Immature natural killer cell (primary cell): ENCODE data around the gene AR. TPM values are rescaled to one million over a fixed set of nuclear protein-coding genes. Genes with fewer than 3 reads are reported as not detected.
A peak's percentile ranks its signal among the peaks of the same experiment; 100 is the strongest.

Experiments
- DNase-seq, 3 donors: peaks; one replicate each; pipeline ENCODE4 v3.0.0; 2022; ENCODE audit warnings: mixed read lengths in 1 of 3
- H3K27ac Mint-ChIP-seq, 6 donors: one replicate each; pipeline ENCODE4 v1.8.0; 2020; ENCODE audit warnings: mixed read lengths in 6 of 6, mild to moderate bottlenecking in 5 of 6, inconsistent platforms in 4 of 6, moderate library complexity in 3 of 6
- H3K27me3 Mint-ChIP-seq, 3 donors: one replicate each; pipeline ENCODE4 v1.8.0; 2020 to 2021; ENCODE audit warnings: low read depth in 3 of 3, mild to moderate bottlenecking in 3 of 3, mixed read lengths in 3 of 3, moderate library complexity in 3 of 3, inconsistent platforms in 1 of 3
- H3K36me3 Mint-ChIP-seq, 3 donors: one replicate each; pipeline ENCODE4 v1.8.0; 2020; ENCODE audit warnings: mixed read lengths in 3 of 3, inconsistent platforms in 2 of 3, mild to moderate bottlenecking in 2 of 3
- H3K4me1 Mint-ChIP-seq, 2 donors: one replicate each; pipeline ENCODE4 v1.8.0; 2020; ENCODE audit warnings: inconsistent platforms in 2 of 2, mild to moderate bottlenecking in 2 of 2, mixed read lengths in 2 of 2, moderate library complexity in 1 of 2
- H3K4me3 Mint-ChIP-seq, 5 donors: one replicate each; pipeline ENCODE4 v1.8.0; 2020; ENCODE audit warnings: mild to moderate bottlenecking in 5 of 5, mixed read lengths in 5 of 5, inconsistent platforms in 3 of 5, moderate library complexity in 3 of 5
- H3K9me3 Mint-ChIP-seq, 6 donors: one replicate each; pipeline ENCODE4 v1.8.0; 2020; ENCODE audit warnings: mild to moderate bottlenecking in 6 of 6, mixed read lengths in 6 of 6, inconsistent platforms in 4 of 6, moderate library complexity in 3 of 6
- polyA plus RNA-seq, 3 donors: library from polyadenylated mRNA; unstranded; fragments of 300-500 nt; fragmentation: Illumina TruSeq; gene quantifications; one replicate each; pipeline ENCODE4 v1.2.3, GENCODE V29; 2021

The AR gene, protein sequence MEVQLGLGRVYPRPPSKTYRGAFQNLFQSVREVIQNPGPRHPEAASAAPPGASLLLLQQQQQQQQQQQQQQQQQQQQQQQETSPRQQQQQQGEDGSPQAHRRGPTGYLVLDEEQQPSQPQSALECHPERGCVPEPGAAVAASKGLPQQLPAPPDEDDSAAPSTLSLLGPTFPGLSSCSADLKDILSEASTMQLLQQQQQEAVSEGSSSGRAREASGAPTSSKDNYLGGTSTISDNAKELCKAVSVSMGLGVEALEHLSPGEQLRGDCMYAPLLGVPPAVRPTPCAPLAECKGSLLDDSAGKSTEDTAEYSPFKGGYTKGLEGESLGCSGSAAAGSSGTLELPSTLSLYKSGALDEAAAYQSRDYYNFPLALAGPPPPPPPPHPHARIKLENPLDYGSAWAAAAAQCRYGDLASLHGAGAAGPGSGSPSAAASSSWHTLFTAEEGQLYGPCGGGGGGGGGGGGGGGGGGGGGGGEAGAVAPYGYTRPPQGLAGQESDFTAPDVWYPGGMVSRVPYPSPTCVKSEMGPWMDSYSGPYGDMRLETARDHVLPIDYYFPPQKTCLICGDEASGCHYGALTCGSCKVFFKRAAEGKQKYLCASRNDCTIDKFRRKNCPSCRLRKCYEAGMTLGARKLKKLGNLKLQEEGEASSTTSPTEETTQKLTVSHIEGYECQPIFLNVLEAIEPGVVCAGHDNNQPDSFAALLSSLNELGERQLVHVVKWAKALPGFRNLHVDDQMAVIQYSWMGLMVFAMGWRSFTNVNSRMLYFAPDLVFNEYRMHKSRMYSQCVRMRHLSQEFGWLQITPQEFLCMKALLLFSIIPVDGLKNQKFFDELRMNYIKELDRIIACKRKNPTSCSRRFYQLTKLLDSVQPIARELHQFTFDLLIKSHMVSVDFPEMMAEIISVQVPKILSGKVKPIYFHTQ
- under 1 TPM in 1 of 3 donors, not detected in 2; 0.20 TPM for polyA plus RNA-seq

DNA sequence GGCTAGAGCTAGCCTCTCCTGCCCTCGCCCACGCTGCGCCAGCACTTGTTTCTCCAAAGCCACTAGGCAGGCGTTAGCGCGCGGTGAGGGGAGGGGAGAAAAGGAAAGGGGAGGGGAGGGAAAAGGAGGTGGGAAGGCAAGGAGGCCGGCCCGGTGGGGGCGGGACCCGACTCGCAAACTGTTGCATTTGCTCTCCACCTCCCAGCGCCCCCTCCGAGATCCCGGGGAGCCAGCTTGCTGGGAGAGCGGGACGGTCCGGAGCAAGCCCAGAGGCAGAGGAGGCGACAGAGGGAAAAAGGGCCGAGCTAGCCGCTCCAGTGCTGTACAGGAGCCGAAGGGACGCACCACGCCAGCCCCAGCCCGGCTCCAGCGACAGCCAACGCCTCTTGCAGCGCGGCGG, at the start of gene AR:
TSS of gene AR (plus strand) at position 204 of the 400 bp plus-strand sequence. CDS start 1,126 bp downstream, outside the sequence.
- peak within 1 kb of the TSS; percentile 8 to 68 (median 54) for H3K4me3 Mint-ChIP-seq
- H3K27me3 Mint-ChIP-seq: peaks cover 3 to 20% (median 13%) of the 10 kb centered on the region in 3 donors
- H3K4me1 Mint-ChIP-seq: peaks cover 5 to 6% of the 10 kb centered on the region in 2 donors
- DNase-seq: no peak
- peaks cover 0 to 3% (median 0%) of the 10 kb centered on the region in 6 donors for H3K9me3 Mint-ChIP-seq
- no peak within 1 kb of the TSS for H3K27ac Mint-ChIP-seq
- H3K36me3 Mint-ChIP-seq: no peaks in the 10 kb centered on the region

DNA sequence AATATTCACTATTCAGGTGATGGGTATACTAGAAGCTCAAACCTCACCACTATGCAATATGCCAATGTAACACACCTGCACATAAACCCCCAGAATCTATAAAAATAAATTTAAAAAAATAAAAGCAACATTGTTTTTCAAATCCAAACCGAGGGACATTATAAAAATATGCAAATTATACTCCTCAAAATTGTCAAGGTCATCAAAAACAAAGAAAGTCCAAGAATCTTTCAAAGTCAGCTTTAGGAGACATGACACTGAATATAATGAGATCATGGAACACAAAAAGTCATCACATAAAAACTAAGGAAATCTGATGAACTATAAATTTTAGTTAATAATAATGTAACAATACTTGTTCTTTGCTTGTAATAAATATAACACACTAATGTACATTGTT, 43.2 kb upstream of the AR start:
- Mint-ChIP-seq H3K9me3 (peaks cover 0 to 1% (median 0%) of the 10 kb centered on the region in 6 donors), H3K4me1 (no peaks in the 10 kb centered on the region), H3K36me3 (no peaks in the 10 kb centered on the region), H3K4me3 (no peak overlapping the region), H3K27ac (no peak overlapping the region), H3K27me3 (peaks cover 0 to 5% (median 0%) of the 10 kb centered on the region in 3 donors)
- DNase-seq: no peak

DNA sequence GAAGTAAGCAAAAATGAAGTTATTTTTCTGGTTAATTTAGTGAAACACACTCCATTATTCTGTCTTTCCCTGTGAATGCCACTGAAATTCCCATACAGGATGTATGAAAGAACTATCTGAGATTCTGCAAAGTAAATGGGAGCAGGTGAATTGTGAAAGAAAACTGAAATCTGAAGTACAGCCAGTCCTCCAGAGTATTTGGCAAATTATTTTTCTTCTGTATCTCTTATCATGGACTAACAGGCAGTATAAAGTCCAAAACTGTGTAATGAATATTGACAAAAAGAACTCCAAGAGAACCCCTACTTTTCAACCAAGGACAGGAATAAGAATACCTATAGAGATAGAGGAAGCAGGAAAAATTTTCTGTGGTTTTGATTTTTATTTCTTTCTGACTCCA, 40.8 kb upstream of the AR start:
- Mint-ChIP-seq H3K4me3 (no peak overlapping the region), H3K27me3 (peaks cover 0 to 5% (median 4%) of the 10 kb centered on the region in 3 donors), H3K36me3 (no peaks in the 10 kb centered on the region), H3K9me3 (peaks cover 0 to 4% (median 0%) of the 10 kb centered on the region in 6 donors), H3K4me1 (no peaks in the 10 kb centered on the region), H3K27ac (no peak overlapping the region)
- no peak for DNase-seq

DNA sequence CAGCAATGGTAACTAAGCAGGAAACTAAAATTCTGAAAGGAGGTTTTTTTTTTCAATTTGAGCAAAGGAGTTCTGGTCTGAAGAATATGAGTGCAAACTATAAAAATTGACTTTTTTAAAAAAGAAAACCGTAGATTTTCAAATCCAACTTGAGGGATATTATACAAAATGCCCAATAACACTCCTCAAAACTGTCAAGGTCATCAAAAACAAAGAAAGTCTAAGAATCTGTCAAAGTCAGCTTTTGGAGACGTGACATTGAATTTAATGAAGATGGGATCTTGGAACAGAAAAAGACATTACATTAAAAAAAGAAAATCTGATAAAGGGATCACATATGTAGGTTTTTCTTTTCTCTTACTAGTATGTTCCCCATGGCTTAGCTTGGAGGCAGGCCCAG, 40.4 kb upstream of the AR start:
- no peak for DNase-seq
- Mint-ChIP-seq H3K4me3 (no peak overlapping the region), H3K4me1 (no peaks in the 10 kb centered on the region), H3K9me3 (peaks cover 0 to 4% (median 0%) of the 10 kb centered on the region in 6 donors), H3K36me3 (no peaks in the 10 kb centered on the region), H3K27me3 (peaks cover 0 to 4% (median 3%) of the 10 kb centered on the region in 3 donors), H3K27ac (no peak overlapping the region)

DNA sequence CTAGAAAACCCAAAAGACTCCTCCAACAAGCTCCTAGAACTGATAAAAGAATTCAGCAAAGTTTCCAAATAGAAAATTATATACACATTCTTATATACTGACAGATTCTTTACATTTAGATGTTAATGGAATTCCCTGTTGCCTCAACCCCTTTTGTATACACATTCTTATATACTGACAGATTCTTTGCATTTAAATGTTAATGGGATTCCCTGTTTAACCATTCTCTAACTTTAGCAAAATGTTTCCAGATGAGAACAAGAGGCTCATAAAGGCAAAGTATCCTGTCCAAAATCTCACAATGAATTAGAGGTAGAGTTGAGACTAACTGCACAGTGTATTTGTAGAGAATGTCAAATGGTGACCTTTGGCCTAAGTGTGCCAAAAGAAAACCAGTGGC, 23.1 kb upstream of the AR start:
- no peaks in the 10 kb centered on the region for H3K4me1 Mint-ChIP-seq
- DNase-seq: no peak
- H3K27me3 Mint-ChIP-seq: peaks cover 2 to 3% (median 2%) of the 10 kb centered on the region in 3 donors
- no peaks in the 10 kb centered on the region for H3K36me3 Mint-ChIP-seq
- peaks cover 0 to 2% (median 0%) of the 10 kb centered on the region in 6 donors for H3K9me3 Mint-ChIP-seq
- H3K27ac Mint-ChIP-seq: no peak overlapping the region
- no peak overlapping the region for H3K4me3 Mint-ChIP-seq

DNA sequence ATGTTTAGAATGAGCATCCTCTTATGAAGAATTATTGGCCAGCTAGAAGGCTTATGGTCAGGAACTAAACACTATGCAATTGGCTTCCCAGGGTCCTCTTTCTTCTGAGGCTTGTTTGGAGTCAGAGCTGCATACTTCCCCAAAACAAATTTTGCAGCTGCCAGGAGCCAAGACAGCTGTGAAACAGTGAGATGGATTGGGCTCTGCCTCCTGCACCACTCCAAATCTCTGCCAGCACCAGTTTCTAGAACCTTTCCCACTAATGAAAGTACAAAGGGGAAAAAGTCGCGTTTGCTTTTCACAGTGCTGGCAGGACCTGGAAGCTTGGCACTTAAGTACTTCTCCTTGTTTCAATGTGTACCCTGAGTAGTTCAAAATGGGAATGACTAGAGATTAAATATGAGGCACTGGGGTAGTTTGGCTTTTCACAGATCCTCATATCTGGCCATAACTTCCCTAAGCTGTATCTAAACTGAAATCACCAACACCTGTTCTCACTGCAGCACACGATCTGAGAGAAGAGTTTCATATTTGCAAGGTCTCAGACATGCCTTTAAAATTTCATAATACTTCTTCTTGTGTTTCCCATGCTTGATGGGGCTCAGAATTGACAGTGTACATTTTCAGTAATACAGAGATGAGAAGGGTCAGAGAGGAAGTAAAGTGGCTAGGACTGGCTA, 20.7 kb upstream of the AR start:
- Mint-ChIP-seq H3K36me3 (no peaks in the 10 kb centered on the region), H3K4me3 (no peak overlapping the region), H3K27me3 (peaks cover 0 to 3% (median 2%) of the 10 kb centered on the region in 3 donors), H3K27ac (no peak overlapping the region), H3K9me3 (peaks cover 0 to 2% (median 0%) of the 10 kb centered on the region in 6 donors), H3K4me1 (no peaks in the 10 kb centered on the region)
- no peak for DNase-seq

DNA sequence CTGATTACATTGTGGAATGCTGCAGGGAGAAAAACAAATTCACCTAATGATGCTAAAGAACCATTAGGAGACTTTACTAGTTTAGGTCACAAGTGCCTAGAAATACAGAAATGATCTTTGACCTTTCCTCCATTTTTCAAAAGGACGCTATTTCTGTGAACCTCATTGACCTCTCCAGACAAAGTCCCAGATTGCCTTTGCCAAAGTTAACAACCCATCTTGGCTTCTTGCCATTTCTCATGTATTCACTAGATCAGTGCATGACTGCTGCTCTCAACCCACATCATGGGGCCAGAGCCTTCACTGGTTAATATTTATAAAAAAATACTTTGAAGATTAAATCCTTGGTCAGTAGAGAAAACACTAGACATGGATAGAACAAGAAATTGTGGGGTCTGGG, 19.9 kb upstream of the AR start:
- peaks cover 0 to 3% (median 2%) of the 10 kb centered on the region in 3 donors for H3K27me3 Mint-ChIP-seq
- peaks cover 0 to 2% (median 0%) of the 10 kb centered on the region in 6 donors for H3K9me3 Mint-ChIP-seq

DNA sequence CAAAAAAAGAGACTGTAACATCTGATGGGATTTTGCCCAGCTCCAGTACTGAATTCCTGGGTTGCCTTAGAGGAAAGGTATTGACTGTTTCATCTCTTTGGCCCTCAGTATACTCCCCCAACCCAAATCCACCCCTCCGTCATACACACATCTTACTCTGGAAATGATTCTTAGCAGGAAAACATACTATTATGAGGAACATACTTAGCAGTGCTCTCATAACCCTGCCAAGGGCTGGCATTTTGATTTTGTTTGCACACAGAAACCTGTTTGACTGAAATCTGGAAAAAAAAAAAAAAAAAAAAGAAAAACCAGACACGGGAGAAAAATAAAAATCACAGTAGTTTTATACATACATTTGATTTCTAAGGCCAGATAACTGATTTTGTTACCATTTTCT, 19.4 kb upstream of the AR start:
- no peak for DNase-seq
- Mint-ChIP-seq H3K9me3 (peaks cover 0 to 2% (median 0%) of the 10 kb centered on the region in 6 donors), H3K27ac (no peak overlapping the region), H3K27me3 (peaks cover 0 to 3% (median under 1%) of the 10 kb centered on the region in 3 donors), H3K4me1 (no peaks in the 10 kb centered on the region), H3K4me3 (no peak overlapping the region), H3K36me3 (no peaks in the 10 kb centered on the region)

More for the DNA sequence above, 19.9 kb upstream of the AR start:
- H3K27ac Mint-ChIP-seq: no peak overlapping the region
- no peaks in the 10 kb centered on the region for H3K36me3 Mint-ChIP-seq
- no peaks in the 10 kb centered on the region for H3K4me1 Mint-ChIP-seq
- DNase-seq: no peak
- H3K4me3 Mint-ChIP-seq: no peak overlapping the region

DNA sequence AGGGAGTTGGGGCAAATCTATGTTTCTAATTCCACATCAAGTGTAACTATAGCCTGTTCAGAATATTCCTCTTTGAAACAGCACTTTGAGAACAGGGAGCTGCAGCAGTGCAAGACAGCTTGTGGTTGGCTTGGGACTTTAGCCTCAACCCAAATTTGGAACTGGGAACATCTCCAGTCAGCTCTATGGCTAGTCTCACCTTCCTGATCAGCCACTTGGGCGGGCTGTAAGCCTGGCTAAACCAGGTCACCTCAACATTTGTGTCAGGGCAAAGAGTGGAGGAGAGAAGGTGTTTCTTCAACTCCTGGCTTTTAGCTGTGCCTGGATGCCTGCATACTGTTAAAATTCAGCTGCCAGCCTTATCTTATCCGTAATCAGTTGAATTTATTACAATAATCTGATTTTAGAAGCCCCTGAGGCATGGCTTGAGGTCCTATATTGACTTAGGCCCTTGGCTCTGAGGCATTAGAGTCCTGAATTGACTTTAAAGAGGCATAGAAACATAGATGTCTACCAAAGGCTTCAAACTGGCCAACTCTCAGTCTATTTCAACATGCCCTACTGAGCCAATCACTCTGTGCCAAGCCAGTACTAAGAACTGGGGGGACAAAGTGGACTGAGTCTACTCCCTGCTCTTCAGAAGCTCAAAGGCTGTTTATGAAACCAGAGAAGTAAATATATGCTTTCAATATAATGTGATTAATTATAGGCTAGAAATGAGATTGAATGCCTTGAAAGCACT, 18.7 kb upstream of the AR start:
- Mint-ChIP-seq H3K4me1 (no peaks in the 10 kb centered on the region), H3K27me3 (peaks cover 0 to 4% (median 3%) of the 10 kb centered on the region in 3 donors), H3K4me3 (no peak overlapping the region), H3K36me3 (no peaks in the 10 kb centered on the region), H3K9me3 (no peaks in the 10 kb centered on the region), H3K27ac (no peak overlapping the region)
- no peak for DNase-seq

DNA sequence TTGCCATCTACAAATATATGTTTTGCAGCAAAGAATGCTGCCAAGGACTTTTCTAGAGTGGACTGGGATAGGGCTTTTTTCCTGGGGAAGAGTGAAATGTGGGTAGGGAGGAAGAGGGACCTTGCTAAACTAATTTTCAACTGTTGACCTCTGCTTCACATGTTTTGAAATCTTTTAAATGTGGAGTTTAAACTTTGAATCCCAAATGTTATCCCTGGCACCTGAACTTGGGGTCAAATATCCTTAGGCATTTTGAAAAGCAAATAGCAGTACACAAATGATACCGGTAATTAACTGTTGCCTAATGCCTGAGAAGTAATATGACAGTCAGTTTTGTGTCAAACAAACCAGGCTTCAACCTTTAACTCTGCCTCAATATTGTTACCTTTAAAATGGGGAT, 7.3 kb upstream of the AR start:
- Mint-ChIP-seq H3K36me3 (no peaks in the 10 kb centered on the region), H3K27ac (no peak overlapping the region), H3K27me3 (peaks cover 0 to 2% (median 2%) of the 10 kb centered on the region in 3 donors), H3K9me3 (peaks cover 0 to 3% (median 0%) of the 10 kb centered on the region in 6 donors), H3K4me3 (no peak overlapping the region), H3K4me1 (no peaks in the 10 kb centered on the region)
- no peak for DNase-seq

DNA sequence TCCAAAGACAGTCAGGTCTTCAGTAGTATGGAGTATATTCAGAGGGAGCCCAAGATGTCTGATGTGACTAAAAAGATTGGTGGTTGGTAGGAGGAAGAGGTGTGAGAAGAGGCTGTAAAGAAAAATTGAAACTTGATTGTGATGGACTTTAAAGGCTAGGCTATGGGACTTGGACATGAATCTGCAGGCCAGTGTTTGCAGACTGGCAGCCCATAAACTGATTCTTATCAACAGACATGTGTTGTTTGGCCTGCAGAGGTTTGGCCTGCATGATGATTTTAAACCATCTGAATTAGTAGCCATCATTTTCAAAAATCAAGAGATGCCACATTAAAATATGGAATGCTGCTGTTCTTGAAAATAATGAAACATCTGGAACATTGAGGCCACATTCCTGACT, 5.4 kb upstream of the AR start:
- H3K27me3 Mint-ChIP-seq: peaks cover 2 to 8% (median 5%) of the 10 kb centered on the region in 3 donors
- H3K9me3 Mint-ChIP-seq: peaks cover 0 to 3% (median 0%) of the 10 kb centered on the region in 6 donors
- no peaks in the 10 kb centered on the region for H3K4me1 Mint-ChIP-seq
- H3K27ac Mint-ChIP-seq: no peak overlapping the region
- DNase-seq: no peak
- no peaks in the 10 kb centered on the region for H3K36me3 Mint-ChIP-seq
- no peak overlapping the region for H3K4me3 Mint-ChIP-seq

DNA sequence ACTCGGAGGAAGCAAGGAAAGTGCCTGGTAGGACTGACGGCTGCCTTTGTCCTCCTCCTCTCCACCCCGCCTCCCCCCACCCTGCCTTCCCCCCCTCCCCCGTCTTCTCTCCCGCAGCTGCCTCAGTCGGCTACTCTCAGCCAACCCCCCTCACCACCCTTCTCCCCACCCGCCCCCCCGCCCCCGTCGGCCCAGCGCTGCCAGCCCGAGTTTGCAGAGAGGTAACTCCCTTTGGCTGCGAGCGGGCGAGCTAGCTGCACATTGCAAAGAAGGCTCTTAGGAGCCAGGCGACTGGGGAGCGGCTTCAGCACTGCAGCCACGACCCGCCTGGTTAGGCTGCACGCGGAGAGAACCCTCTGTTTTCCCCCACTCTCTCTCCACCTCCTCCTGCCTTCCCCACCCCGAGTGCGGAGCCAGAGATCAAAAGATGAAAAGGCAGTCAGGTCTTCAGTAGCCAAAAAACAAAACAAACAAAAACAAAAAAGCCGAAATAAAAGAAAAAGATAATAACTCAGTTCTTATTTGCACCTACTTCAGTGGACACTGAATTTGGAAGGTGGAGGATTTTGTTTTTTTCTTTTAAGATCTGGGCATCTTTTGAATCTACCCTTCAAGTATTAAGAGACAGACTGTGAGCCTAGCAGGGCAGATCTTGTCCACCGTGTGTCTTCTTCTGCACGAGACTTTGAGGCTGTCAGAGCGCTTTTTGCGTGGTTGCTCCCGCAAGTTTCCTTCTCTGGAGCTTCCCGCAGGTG, 637 bp downstream of the AR start:
- Mint-ChIP-seq H3K9me3 (peaks cover 0 to 3% (median 0%) of the 10 kb centered on the region in 6 donors), H3K27me3 (peaks cover 3 to 24% (median 13%) of the 10 kb centered on the region in 3 donors), H3K4me3 (peak overlapping the region; percentile 8 to 68 (median 54)), H3K36me3 (no peaks in the 10 kb centered on the region), H3K4me1 (peaks cover 5 to 6% of the 10 kb centered on the region in 2 donors), H3K27ac (no peak overlapping the region)
- no peak for DNase-seq
